GM21529 (cell line): Measurements from ENCODE around the gene NISCH.

Experiments
- ATAC-seq: cut with Tn5 transposase; IDR thresholded peaks from one replicate; pipeline ENCODE4 v1.9.1; 2021; ENCODE audit not compliant: unreplicated experiment

Gene NISCH

DNA sequence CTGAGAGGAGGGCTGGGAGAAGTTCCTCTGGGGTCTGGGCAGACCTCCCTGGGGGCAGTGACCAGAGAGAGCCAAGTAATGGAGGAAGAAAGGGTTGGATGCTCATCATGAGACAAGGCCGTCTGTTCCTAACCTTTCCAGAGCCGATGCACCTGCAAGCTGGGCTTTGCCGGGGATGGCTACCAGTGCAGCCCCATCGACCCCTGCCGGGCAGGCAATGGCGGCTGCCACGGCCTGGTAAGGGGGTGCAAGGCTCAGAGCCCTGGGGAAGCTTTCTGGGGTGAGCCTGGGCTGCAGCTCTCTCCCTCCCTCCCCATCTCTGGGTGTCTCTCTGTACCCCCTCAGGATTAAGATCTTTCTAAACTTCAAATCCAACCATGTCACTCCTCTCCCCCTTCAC is 56.1 kb downstream of the NISCH start:
- no peak for ATAC-seq

- no peak for ATAC-seq
Observed at GRCh38 chr3:52512105-52512504, 56.7 kb downstream of the NISCH start.

DNA sequence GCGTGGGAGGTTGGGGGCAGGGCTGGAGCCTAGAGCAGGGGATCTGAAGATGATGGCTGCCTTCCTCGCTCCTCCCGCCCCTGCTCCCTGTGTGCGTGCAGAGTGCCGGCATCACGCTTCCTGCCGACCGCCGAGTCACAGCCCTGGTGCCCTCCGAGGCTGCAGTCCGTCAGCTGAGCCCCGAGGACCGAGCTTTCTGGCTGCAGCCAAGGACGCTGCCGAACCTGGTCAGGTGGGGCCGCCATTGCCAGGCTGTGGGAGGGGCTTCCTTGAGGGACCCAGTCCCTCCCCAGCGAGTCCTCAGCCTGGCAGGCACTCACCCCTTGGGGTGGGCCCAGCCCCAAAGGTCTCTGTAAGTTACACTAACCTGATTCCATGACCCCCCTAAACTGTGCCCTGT is 57.3 kb downstream of the NISCH start:
- no peak for ATAC-seq

- ATAC-seq = no peak
Observed at GRCh38 chr3:52513281-52513680, 57.9 kb downstream of the NISCH start.

GRCh38 chr3:52514576-52514975 is 59.2 kb downstream of the NISCH start:
- no peak for ATAC-seq

DNA sequence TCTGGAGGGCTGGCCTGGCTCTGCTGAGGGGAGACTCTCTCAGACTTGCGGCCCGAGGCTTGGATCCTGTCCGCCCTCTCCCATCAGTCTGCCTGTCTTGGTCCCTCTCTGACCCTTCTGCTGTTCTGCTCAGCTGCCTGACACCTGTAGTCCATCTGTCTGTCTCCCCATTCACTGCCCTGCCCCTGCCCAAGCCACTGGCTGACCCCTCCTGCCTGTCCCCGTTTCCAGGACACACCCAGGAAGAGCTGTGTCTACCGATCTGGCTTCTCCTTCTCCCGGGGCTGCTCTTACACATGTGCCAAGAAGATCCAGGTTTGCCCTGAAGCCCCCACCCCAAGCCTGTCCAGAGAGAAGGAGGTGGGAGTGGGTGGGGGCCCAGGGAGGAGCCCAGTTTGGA is 59.8 kb downstream of the NISCH start:
- ATAC-seq = no peak

DNA sequence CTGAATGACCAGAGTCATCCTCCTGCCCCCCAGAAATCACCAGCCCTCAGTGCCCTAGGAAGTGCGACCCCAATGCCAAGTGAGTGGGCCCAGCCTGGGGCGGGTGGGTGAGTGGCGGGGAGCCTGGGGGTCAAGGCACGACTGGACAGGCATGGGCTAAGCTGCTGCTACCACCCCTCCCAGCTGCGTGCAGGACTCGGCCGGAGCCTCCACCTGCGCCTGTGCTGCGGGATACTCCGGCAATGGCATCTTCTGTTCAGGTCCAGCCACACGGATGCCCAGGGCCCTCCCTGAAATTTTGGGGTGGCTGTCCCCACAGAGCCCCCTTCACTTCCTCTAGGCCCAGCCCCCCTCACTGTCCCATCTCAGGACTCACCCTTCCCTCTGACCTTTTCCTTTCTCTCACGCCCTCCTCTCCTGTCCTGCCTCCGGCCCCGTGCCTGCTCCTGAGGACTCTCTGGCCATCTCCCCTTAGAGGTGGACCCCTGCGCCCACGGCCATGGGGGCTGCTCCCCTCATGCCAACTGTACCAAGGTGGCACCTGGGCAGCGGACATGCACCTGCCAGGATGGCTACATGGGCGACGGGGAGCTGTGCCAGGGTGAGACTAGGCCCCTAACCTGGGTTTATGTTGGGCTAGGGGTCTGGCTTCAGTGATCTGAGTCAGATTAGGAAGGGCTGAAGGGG is 61.2 kb downstream of the NISCH start:
- ATAC-seq = no peak

GRCh38 chr3:52517796-52518722 is 62.7 kb downstream of the NISCH start:
- ATAC-seq = no peak

DNA sequence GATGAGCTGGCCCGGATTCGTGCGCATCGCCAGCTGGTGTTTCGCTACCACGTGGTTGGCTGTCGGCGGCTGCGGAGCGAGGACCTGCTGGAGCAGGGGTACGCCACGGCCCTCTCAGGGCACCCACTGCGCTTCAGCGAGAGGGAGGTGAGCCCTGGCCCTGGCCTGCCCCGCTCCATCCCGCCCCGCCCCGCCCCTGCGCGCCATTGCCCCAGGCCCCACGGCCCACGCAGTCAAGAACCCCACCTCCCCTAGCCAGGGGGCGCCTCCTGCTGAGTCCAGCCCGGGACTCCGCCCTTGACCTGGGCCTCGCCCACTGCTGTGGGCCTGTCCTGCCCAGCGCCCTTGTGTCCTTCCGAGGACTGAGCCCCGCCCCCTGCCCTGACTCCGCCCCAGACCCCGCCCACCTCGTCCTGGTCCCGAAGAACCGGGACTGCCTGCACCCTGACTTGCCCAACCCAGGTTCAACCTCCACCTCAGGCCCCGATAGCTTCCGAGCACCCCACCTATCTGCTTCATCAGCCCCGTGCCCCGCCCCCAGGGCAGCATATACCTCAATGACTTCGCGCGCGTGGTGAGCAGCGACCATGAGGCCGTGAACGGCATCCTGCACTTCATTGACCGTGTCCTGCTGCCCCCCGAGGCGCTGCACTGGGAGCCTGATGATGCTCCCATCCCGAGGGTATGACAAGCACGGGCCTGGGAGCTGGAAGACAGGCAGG is 63.5 kb downstream of the NISCH start:
- no peak for ATAC-seq

DNA sequence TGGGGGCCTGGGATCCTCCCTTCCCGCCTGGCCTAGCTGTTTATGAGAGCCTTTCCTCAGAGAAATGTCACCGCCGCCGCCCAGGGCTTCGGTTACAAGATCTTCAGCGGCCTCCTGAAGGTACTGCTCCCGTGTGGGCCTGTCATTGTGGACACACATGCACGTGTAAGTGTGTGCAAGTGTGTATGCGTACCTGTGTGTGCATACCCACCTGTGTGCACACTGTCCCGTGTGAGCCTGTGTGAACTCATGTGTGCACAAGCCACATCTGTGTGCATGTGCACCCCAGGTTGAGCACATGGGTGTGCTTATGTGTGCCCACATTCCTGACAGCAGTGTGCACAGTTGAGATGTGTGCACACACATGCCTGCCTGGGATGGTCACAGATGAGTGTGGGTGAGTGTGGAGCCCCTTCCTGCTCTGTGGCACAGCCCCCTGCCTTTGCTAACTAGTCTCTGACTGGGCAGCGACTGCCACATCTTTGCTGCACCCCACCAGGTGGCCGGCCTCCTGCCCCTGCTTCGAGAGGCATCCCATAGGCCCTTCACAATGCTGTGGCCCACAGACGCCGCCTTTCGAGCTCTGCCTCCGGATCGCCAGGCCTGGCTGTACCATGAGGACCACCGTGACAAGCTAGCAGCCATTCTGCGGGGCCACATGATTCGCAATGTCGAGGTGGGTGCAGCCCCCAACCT is 64.2 kb downstream of the NISCH start:
- ATAC-seq = no peak

DNA sequence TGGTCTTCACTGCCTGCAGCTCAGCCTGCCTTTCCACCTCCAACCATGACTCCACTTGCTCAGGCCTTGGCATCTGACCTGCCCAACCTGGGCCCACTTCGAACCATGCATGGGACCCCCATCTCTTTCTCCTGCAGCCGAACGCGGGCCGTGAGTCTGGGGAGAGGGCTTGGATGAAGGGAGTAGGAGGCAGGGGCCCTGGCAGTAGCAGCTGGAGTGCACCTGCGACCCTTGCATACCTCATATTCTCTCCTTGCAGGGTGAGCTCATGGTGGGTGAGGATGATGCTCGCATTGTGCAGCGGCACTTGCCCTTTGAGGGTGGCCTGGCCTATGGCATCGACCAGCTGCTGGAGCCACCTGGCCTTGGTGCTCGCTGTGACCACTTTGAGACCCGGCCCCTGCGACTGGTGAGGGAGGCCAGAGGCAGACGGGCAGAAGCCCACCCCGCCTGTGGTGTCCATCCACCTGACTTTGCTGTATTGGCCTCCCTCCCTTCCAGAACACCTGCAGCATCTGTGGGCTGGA is 64.8 kb downstream of the NISCH start:
- no peak for ATAC-seq

GRCh38 chr3:52520716-52521487 is 65.5 kb downstream of the NISCH start:
- ATAC-seq = no peak

- ATAC-seq = no peak
Observed at GRCh38 chr3:52521488-52521824, 66.1 kb downstream of the NISCH start.

DNA sequence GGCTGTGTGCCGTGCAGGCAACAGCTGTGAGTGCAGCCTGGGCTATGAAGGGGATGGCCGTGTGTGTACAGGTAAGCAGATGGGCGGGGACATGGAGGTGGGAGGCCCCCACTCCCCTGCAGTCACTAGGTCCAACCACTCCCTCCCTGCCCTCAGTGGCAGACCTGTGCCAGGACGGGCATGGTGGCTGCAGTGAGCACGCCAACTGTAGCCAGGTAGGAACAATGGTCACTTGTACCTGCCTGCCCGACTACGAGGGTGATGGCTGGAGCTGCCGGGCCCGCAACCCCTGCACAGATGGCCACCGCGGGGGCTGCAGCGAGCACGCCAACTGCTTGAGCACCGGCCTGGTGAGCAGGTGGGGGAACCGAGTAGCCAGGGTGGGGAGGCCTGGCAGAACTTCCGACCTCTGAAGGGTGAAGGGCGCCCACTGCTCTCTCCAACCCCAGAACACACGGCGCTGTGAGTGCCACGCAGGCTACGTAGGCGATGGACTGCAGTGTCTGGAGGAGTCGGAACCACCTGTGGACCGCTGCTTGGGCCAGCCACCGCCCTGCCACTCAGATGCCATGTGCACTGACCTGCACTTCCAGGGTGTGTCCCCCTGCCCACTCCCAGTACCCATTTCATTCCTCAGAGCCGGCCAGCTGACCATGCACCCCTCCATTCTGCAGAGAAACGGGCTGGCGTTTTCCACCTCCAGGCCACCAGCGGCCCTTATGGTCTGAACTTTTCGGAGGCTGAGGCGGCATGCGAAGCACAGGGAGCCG is 66.7 kb downstream of the NISCH start:
- ATAC-seq = no peak

DNA sequence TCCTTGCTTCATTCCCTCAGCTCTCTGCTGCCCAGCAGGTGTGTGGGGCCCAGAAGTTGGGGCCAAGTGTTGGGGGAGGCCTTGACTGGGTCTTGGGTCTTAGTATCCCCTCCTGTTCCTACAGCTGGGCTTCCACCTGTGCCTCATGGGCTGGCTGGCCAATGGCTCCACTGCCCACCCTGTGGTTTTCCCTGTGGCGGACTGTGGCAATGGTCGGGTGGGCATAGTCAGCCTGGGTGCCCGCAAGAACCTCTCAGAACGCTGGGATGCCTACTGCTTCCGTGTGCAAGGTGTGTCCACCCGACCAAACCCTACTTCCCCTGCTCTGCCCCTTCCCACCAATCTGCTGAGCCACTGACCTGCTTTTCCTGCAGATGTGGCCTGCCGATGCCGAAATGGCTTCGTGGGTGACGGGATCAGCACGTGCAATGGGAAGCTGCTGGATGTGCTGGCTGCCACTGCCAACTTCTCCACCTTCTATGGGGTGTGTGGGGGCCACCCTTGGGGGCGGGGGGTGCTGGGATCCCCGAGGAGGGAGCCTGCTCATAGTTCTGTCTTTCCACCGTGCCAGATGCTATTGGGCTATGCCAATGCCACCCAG is 67.3 kb downstream of the NISCH start:
- no peak for ATAC-seq

DNA sequence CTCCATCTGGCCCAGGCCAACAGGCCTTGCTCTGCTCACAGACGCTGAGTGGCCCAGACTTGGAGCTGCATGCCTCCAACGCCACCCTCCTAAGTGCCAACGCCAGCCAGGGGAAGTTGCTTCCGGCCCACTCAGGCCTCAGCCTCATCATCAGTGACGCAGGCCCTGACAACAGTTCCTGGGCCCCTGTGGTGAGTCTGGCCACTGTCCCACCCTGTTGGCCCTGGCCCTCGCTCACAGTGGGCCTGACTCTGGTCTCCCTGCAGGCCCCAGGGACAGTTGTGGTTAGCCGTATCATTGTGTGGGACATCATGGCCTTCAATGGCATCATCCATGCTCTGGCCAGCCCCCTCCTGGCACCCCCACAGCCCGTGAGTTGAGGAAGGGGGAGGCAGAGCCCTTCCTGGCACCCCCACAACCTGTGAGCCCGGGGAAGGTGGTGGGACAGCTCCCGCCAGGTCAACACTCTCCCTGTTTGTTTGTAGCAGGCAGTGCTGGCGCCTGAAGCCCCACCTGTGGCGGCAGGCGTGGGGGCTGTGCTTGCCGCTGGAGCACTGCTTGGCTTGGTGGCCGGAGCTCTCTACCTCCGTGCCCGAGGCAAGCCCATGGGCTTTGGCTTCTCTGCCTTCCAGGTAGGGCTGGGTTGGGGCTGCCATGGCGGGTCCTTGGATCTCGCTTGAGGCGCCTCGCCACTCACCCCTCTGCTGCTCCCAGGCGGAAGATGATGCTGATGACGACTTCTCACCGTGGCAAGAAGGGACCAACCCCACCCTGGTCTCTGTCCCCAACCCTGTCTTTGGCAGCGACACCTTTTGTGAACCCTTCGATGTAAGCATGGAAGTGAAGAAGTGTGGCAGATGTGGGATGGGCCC is 68.2 kb downstream of the NISCH start:
- no peak for ATAC-seq

- no peak for ATAC-seq
Observed at GRCh38 chr3:52524258-52524751, 68.9 kb downstream of the NISCH start.
